Endometrium (tissue), 2 donors: ENCODE results near the gene TACR2.

Source experiments
- FAIRE-seq: peaks from 2 replicates; lab custom pipeline; 2012; peaks lifted over from hg19 to GRCh38; lab: Jason Lieb, UNC
- donor health status: control.
- donor health status: control.

The TACR2 gene

GRCh38 chr10:69416695-69417094, at the start of gene TACR2:
TACR2 (minus strand) TSS chr10:69416918; CDS start chr10:69416323, 595 bp downstream.
- FAIRE-seq: no peak

- no peak for FAIRE-seq
These were observed 49.4 kb upstream of the TACR2 start for GRCh38 chr10:69466158-69466490.

- FAIRE-seq: no peak
These were observed 48.9 kb upstream of the TACR2 start for GRCh38 chr10:69465457-69466157.

- FAIRE-seq: no peak
These were observed 48.2 kb upstream of the TACR2 start for GRCh38 chr10:69464801-69465401.

GRCh38 chr10:69464401-69464800, 47.7 kb upstream of the TACR2 start:
- FAIRE-seq: no peak

GRCh38 chr10:69463886-69464285, 47.2 kb upstream of the TACR2 start:
- FAIRE-seq: no peak

GRCh38 chr10:69461243-69462025, 44.7 kb upstream of the TACR2 start:
- FAIRE-seq: no peak

- FAIRE-seq: no peak
These were observed 44.0 kb upstream of the TACR2 start for GRCh38 chr10:69460576-69461242.

GRCh38 chr10:69459893-69460575, 43.3 kb upstream of the TACR2 start:
- FAIRE-seq: no peak

- no peak for FAIRE-seq
These were observed 42.5 kb upstream of the TACR2 start for GRCh38 chr10:69459101-69459790.

GRCh38 chr10:69458430-69459100, 41.8 kb upstream of the TACR2 start:
- no peak for FAIRE-seq

- FAIRE-seq: no peak
These were observed 41.1 kb upstream of the TACR2 start for GRCh38 chr10:69457771-69458237.

GRCh38 chr10:69456880-69457693, 40.4 kb upstream of the TACR2 start:
- FAIRE-seq: no peak

- no peak for FAIRE-seq
These were observed 38.5 kb upstream of the TACR2 start for GRCh38 chr10:69455006-69455763.

- no peak for FAIRE-seq
These were observed 37.1 kb upstream of the TACR2 start for GRCh38 chr10:69453795-69454194.

- FAIRE-seq: no peak
These were observed 36.1 kb upstream of the TACR2 start for GRCh38 chr10:69452676-69453415.

- no peak for FAIRE-seq
These were observed 35.1 kb upstream of the TACR2 start for GRCh38 chr10:69451784-69452251.

- FAIRE-seq: no peak
These were observed 34.6 kb upstream of the TACR2 start, which contains the start of gene TSPAN15 for GRCh38 chr10:69451209-69451783. TSPAN15 (plus strand) TSS chr10:69451465; CDS start chr10:69451595, 130 bp downstream.
